D341Med (cell line): Measurements from ENCODE around the gene TTC9B.
"Not testable (repeated sequence)": the region's sequence is repeated elsewhere in the genome, so short reads cannot be mapped to it uniquely, and the experiment has no call there.

Experiments
- DNase-seq: peaks from one replicate; pipeline ENCODE4 v3.0.0; 2012; ENCODE audit warnings: low spot score

Gene TTC9B

DNA sequence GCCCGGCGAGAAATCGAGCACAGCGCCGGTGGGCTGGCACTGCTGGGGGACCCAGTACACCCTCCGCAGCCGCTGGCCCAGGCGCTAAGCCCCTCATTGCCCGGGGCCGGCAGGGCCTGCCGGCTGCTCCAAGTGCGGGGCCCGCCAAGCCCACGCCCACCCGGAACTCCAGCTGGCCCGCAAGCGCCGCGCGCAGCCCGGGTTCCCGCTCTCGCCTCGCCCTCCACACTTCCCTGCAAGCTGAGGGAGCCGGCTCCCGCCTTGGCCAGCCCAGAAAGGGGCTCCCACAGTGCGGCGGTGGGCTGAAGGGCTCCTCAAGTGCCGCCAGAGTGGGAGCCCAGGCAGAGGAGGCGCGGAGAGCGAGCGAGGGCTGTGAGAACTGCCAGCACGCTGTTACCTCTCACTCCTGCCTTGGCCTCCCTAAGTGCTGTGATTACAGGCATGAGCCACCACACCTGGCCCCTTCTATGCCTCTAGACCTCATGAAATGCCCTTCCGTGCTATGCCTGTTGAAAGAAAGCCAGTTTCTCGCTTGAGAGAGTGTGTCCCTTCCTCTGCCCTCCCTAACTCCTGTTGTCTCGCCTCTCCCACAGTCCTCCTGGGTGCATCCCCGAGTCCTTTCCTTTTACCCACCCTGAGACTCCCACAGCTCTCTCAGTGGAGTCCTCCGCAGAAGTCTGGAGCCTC is 47.7 kb downstream of the TTC9B start:
- not testable (repeated sequence) for DNase-seq

DNA sequence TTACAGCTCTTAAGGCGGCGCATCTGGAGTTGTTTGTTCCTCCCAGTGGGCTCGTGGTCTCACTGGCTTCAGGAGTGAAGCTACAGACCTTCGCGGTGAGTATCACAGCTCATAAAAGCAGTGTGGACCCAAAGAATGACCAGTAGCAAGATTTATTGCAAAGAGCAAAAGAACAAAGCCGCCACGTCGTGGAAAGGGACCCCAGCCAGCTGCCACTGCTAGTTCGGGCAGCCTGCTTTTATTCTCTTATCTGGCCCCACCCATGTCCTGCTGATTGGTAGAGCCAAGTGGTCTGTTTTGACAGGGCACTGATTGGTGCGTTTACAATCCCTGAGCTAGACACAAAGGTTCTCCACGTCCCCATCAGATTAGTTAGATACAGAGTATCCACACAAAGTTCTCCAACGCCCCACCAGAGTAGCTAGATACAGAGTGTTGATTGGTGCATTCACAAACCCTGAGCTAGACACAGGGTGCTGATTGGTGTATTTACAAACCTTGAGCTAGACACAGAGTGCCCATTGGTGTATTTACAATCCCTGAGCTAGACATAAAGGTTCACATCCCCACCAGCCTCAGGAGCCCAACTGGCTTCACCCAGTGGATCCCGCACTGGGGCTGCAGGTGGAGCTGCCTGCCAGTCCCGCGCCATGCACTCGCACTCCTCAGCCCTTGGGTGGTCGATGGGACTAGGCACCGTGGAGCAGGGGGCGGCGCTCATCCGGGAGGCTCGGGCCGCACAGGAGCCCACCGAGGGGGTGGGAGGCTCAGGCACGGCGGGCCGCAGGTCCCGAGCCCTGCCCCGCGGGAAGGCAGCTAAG is 48.5 kb downstream of the TTC9B start:
- not testable (repeated sequence) for DNase-seq
